ENCODE results near the gene SPAG6.

GRCh38 chr10:22429981-22430421, 84.7 kb downstream of the SPAG6 start:
- TF ChIP-seq CTCF (IDR thresholded peaks at IDR 0.05) (no peak), POLR2A (IDR thresholded peaks at IDR 0.05) (no peak), EP300 (IDR thresholded peaks at IDR 0.05) (no peak)

Data from tibial nerve (tissue), 4 donors.